Bone marrow (tissue), 2 donors: ENCODE measurements around the gene C1QBP.
"Not testable (repeated sequence)": the region's sequence is repeated elsewhere in the genome, so short reads cannot be mapped to it uniquely, and the experiment has no call there.

ENCODE experiments used
- DNase-seq, 2 donors: peaks; one replicate each; lab custom pipeline; 2025; lab: John Stamatoyannopoulos, UW

The C1QBP gene

GRCh38 chr17:5431949-5432556, 6.9 kb downstream of the C1QBP start:
- no peak for DNase-seq

- not testable (repeated sequence) for DNase-seq
Measured at GRCh38 chr17:5431234-5431633, 7.7 kb downstream of the C1QBP start.

- no peak for DNase-seq
Measured at GRCh38 chr17:5430413-5430999, 8.4 kb downstream of the C1QBP start.

- no peak for DNase-seq
Measured at GRCh38 chr17:5429191-5429887, 9.6 kb downstream of the C1QBP start.

- no peak for DNase-seq
Measured at GRCh38 chr17:5425826-5426225, 13.1 kb downstream of the C1QBP start.

- DNase-seq = no peak
Measured at GRCh38 chr17:5424909-5425308, 14.0 kb downstream of the C1QBP start.

GRCh38 chr17:5422505-5422904, 16.4 kb downstream of the C1QBP start:
- DNase-seq = no peak

- peak in 1 of 2 donors; percentile 95 for DNase-seq
Measured at GRCh38 chr17:5419959-5420653, 18.8 kb downstream of the C1QBP start, which contains the start of gene RPAIN. Gene RPAIN, plus strand, starts transcription at chr17:5420182. Its CDS starts 29 bp downstream, at chr17:5420211.

- peak; percentile 78 to 97 for DNase-seq
Measured at GRCh38 chr17:5419356-5419958, 19.5 kb downstream of the C1QBP start, which contains the start of gene NUP88. Gene NUP88, minus strand, starts transcription at chr17:5419662. Its CDS starts 12 bp downstream, at chr17:5419650.

GRCh38 chr17:5418858-5419355, 20.0 kb downstream of the C1QBP start:
- peak in 1 of 2 donors; percentile 27 for DNase-seq

GRCh38 chr17:5416901-5417300, 22.1 kb downstream of the C1QBP start:
- no peak for DNase-seq

GRCh38 chr17:5413682-5414081, 25.3 kb downstream of the C1QBP start:
- no peak for DNase-seq

GRCh38 chr17:5410594-5411272, 28.2 kb downstream of the C1QBP start:
- no peak for DNase-seq

- no peak for DNase-seq
Measured at GRCh38 chr17:5408186-5408585, 30.8 kb downstream of the C1QBP start.

GRCh38 chr17:5405400-5405799, 33.6 kb downstream of the C1QBP start:
- no peak for DNase-seq

GRCh38 chr17:5399767-5400166, 39.2 kb downstream of the C1QBP start:
- DNase-seq = no peak

- DNase-seq = no peak
Measured at GRCh38 chr17:5396612-5397011, 42.3 kb downstream of the C1QBP start.

GRCh38 chr17:5391678-5392077, 47.3 kb downstream of the C1QBP start:
- no peak for DNase-seq
